ENCODE results near the gene ONECUT1.

- TF ChIP-seq CTCF (IDR thresholded peaks at IDR 0.05; ENCODE audit: insufficient read depth, low read depth, low read length) (no peak), EZH2 (IDR thresholded peaks at IDR 0.05; ENCODE audit: insufficient read depth, low read length) (no peak)
Measured at GRCh38 chr15:52731004-52731403, 59.1 kb downstream of the ONECUT1 start.
